ENCODE results near the gene LARGE1.

DNA sequence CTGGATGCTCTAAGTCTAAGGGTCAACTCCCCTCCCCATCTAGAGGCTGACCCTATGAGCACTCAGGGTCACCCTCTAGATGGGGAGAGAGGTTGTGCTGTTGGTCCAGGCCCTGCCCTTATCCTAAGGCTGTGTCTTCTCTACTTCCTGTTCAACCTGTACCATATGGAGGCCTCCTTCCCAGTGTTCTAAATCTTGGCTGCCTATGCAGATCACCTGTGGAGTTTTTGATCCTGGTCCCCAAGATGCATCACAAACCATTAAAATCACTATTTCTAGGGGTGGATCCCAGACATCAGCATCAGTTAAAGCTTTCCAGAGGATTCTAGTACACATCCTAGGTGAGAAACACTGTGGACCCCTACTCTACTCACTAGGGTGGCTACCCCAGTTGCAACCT lies 26.2 kb downstream of the LARGE1 start:
- no peak for TF ChIP-seq POLR2AphosphoS5 (IDR thresholded peaks at IDR 0.05; ENCODE audit: low read depth, low read length)
- TF ChIP-seq POLR2A (IDR thresholded peaks at IDR 0.05; ENCODE audit: low read depth, low read length): no peak
- TF ChIP-seq TAF1 (IDR thresholded peaks at IDR 0.05; ENCODE audit: low read depth, low read length): no peak
